LoVo (cell line): ENCODE measurements around the gene DHRS13.
"Not testable (repeated sequence)": the region's sequence is repeated elsewhere in the genome, so short reads cannot be mapped to it uniquely, and the experiment has no call there.

Experiments used
- DNase-seq: peaks from one replicate; pipeline ENCODE4 v3.0.0-alpha.2; 2016; ENCODE audit warnings: low spot score

Gene DHRS13

GRCh38 chr17:28935744-28936460, 33.0 kb upstream of the DHRS13 start:
- no peak for DNase-seq

GRCh38 chr17:28934508-28934907, 31.6 kb upstream of the DHRS13 start:
- DNase-seq, result not testable (repeated sequence)

- DNase-seq, result no peak
Observed at GRCh38 chr17:28929787-28930186, 26.9 kb upstream of the DHRS13 start.

GRCh38 chr17:28928061-28928460, 25.2 kb upstream of the DHRS13 start:
- no peak for DNase-seq

DNA sequence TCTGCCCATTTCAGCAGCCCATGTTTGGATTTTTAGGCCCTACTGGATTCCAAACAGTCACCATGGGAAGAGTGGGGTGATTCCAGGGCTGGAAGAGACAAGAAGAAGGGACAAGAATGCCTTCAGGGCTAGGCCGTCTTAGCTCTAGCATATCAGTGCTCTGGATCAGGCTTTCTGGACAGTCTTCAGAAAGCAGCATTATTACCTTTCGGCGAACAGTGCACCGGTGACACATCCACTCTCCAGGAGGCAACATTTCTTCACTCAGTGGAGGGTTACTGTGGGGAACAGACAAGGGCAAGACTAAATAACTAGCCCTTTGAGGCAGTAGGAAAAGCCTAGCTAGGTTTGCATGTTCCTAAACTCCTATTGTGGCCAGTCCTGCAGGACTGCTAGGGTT, 23.9 kb upstream of the DHRS13 start:
- DNase-seq, result no peak

DNA sequence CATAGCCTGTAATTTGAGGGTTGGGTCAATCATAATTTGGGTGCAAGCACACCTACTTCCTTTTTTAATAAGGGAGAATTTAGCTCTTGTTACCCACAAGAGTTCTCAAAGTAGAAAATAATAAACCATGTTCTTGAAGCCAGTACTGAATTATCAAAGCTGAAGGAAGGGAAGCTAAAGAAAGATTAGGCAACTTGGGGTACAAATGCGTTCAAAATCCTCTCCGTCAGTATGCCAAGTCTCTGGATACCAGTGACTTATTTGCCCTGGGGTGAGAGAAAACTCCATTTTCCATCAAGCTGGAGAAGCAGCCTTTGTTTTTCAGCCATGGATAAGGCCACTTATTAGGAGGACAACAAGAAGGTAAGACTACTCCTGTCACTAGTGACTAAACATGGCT, 23.5 kb upstream of the DHRS13 start:
- DNase-seq, result no peak

- no peak for DNase-seq
Observed at GRCh38 chr17:28925912-28926365, 23.1 kb upstream of the DHRS13 start.

DNA sequence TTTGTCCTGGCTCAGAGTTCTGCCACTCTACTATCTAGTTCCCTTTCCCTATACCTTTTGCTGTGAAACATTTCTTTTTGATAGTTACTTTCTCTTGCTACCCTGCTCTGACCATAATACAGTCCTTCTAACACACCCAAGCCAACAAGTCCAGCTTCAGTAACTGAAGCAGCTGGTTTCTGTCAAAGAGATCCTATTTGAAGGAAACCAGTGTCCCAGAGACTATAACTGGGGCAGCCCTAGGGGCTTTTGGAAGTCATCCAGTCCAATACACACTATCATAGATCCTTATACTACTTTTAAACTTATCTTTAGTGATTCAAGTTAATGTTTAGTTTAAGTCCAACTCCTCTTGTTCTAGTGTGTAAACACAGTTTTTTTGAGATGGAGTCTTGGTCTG, 17.3 kb upstream of the DHRS13 start:
- no peak for DNase-seq

GRCh38 chr17:28918295-28918694, 15.4 kb upstream of the DHRS13 start:
- no peak for DNase-seq

DNA sequence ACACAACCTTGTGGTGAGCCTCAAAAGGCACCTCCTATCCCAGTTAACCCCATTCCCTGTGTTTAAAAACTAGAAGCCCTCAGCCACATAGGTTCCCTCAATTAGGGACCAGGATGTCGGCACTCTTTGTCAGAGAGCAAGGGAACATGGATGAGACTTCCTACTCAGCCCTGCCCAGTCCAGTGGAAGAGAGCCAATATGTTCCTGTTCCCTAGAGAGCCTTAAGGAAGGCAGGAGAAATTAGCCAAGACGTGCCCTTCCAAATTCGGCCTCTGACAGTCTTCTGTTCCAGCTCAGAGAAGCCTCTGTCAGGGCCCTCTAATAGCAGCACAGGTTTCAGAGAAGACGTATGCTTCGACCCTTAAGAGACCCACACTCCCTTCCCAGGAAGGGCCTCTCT, 14.6 kb upstream of the DHRS13 start:
- DNase-seq, result no peak

DNA sequence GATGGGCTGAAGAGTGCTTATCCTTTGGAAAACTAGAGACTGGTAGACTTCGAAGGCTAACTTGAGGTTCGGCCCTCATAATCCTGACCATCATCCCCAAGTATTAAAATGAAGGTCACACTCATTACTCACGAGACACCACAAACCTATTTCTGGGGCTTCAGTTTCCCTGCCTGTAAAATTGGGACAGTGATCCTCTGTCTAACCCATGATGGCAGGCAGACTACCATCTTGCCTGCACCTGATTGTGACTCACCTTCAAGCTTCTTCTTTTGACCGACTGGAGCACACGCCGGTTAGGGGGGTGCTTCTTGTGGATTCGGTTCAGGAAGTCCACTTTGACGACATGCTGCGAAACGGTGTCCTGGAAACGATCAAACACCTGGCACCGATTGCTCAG, 14.2 kb upstream of the DHRS13 start:
- DNase-seq, result no peak

- DNase-seq, result no peak
Observed at GRCh38 chr17:28916302-28916934, 13.5 kb upstream of the DHRS13 start.

GRCh38 chr17:28912938-28913333, 10.1 kb upstream of the DHRS13 start:
- DNase-seq, result no peak

DNA sequence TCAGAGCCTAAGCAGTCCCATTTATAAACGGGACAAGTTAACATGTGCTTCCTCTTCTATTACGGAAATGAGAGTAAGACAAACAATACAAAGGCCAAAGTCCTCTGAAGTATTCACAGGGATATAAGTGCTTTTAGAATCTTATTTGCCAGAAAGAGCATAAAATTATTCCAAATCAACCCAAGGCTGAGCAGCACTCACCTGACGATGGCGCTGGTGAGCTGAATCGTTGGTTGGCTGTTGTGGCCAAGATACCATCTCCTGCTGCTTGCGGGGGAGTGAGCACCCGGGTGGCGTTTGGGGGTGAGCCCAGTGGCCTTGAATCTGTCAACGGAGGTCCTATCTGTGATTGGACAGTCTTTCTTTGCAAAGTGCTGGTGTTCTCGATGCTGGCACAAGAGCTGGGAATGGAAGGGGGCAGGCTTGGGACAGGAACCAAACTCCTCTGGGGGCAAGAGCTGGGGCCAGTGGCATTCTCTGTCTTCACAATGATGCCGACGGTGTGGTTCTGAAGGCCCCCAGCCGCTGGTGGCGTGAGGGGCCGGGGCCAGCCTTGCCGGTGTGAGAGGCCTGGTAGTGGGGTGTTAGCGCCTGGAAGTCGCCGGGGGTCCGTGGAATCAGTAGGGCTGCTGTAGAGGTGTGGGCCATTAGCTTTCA, 9.5 kb upstream of the DHRS13 start:
- no peak for DNase-seq

- DNase-seq, result no peak
Observed at GRCh38 chr17:28911411-28912045, 8.6 kb upstream of the DHRS13 start.

- DNase-seq, result no peak
Observed at GRCh38 chr17:28910534-28910933, 7.7 kb upstream of the DHRS13 start.

- no peak for DNase-seq
Observed at GRCh38 chr17:28908640-28909167, 5.8 kb upstream of the DHRS13 start.

- no peak for DNase-seq
Observed at GRCh38 chr17:28907709-28908475, 5.0 kb upstream of the DHRS13 start.

- no peak for DNase-seq
Observed at GRCh38 chr17:28906706-28907438, 4.0 kb upstream of the DHRS13 start.

- DNase-seq, result no peak
Observed at GRCh38 chr17:28906276-28906675, 3.4 kb upstream of the DHRS13 start.

DNA sequence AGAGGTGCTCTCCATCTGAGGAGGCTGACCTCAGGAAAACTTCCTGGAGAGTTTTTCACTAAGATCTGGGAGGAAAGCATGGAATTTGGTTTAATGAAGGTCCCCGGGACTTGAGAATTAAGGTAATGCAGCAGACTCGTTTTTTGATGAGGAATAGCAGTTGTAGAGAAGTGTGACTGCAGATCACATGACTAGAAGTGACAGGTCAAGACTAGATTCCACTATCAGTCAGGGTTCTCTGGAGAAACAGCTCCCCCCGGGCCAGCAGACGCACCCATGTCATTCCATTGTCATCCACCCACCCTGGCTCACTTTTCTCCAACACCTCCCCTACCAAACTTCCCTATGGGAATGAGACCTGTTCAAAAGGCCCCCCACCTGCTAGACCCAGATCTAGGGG, 1.9 kb upstream of the DHRS13 start:
- DNase-seq, result no peak
